ENCODE data around the gene RNPEP. TPM values are rescaled to one million over a fixed set of nuclear protein-coding genes. Genes with fewer than 3 reads are reported as not detected.
A peak's percentile ranks its signal among the peaks of the same experiment; 100 is the strongest.

Gene RNPEP
- total and polyA plus RNA-seq, 2 experiments from 2014 or later: 32.1 to 80.3 TPM

DNA sequence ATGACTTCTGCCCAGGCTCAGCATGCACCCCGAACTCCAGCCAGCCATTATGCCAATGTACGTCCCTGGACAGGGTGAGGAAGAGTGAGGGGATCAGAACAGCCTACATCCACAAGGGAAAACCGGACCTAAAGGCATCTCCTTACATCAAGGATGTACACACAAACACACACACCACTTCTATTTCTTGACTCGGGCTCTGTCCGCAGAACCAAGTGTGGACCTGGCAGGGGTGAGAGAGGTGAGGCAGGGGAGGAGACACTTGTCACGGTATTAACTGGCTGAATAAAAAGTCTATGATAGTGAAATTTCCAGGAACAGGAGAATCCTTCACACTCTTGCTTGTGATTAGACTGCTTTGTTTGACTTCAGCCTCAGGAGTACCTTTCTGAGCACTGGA, 38.4 kb upstream of the RNPEP start (continued):
- TF ChIP-seq, protein P1, sequence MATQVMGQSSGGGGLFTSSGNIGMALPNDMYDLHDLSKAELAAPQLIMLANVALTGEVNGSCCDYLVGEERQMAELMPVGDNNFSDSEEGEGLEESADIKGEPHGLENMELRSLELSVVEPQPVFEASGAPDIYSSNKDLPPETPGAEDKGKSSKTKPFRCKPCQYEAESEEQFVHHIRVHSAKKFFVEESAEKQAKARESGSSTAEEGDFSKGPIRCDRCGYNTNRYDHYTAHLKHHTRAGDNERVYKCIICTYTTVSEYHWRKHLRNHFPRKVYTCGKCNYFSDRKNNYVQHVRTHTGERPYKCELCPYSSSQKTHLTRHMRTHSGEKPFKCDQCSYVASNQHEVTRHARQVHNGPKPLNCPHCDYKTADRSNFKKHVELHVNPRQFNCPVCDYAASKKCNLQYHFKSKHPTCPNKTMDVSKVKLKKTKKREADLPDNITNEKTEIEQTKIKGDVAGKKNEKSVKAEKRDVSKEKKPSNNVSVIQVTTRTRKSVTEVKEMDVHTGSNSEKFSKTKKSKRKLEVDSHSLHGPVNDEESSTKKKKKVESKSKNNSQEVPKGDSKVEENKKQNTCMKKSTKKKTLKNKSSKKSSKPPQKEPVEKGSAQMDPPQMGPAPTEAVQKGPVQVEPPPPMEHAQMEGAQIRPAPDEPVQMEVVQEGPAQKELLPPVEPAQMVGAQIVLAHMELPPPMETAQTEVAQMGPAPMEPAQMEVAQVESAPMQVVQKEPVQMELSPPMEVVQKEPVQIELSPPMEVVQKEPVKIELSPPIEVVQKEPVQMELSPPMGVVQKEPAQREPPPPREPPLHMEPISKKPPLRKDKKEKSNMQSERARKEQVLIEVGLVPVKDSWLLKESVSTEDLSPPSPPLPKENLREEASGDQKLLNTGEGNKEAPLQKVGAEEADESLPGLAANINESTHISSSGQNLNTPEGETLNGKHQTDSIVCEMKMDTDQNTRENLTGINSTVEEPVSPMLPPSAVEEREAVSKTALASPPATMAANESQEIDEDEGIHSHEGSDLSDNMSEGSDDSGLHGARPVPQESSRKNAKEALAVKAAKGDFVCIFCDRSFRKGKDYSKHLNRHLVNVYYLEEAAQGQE (IDR thresholded peaks at IDR 0.05; ENCODE audit: unreplicated experiment): no peak
- TF ChIP-seq POLR2AphosphoS5 (IDR thresholded peaks at IDR 0.05; ENCODE audit: low read depth) (no peak), STAT1 (IDR thresholded peaks at IDR 0.05; ENCODE audit: unreplicated experiment) (no peak), JUNB (IDR thresholded peaks at IDR 0.05; ENCODE audit: unreplicated experiment) (no peak), ZNF331 (CRISPR knock-in tag; IDR thresholded peaks at IDR 0.05; ENCODE audit: low read depth) (no peak), ZNF114 (CRISPR knock-in tag; IDR thresholded peaks at IDR 0.05) (no peak)
- TF ChIP-seq, protein P2, sequence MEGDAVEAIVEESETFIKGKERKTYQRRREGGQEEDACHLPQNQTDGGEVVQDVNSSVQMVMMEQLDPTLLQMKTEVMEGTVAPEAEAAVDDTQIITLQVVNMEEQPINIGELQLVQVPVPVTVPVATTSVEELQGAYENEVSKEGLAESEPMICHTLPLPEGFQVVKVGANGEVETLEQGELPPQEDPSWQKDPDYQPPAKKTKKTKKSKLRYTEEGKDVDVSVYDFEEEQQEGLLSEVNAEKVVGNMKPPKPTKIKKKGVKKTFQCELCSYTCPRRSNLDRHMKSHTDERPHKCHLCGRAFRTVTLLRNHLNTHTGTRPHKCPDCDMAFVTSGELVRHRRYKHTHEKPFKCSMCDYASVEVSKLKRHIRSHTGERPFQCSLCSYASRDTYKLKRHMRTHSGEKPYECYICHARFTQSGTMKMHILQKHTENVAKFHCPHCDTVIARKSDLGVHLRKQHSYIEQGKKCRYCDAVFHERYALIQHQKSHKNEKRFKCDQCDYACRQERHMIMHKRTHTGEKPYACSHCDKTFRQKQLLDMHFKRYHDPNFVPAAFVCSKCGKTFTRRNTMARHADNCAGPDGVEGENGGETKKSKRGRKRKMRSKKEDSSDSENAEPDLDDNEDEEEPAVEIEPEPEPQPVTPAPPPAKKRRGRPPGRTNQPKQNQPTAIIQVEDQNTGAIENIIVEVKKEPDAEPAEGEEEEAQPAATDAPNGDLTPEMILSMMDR (conservative IDR thresholded peaks at IDR 0.05; ENCODE audit: low read depth in 2 of 2): no peak
- TF ChIP-seq, protein P3, sequence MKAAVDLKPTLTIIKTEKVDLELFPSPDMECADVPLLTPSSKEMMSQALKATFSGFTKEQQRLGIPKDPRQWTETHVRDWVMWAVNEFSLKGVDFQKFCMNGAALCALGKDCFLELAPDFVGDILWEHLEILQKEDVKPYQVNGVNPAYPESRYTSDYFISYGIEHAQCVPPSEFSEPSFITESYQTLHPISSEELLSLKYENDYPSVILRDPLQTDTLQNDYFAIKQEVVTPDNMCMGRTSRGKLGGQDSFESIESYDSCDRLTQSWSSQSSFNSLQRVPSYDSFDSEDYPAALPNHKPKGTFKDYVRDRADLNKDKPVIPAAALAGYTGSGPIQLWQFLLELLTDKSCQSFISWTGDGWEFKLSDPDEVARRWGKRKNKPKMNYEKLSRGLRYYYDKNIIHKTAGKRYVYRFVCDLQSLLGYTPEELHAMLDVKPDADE (IDR thresholded peaks at IDR 0.05): no peak

DNA sequence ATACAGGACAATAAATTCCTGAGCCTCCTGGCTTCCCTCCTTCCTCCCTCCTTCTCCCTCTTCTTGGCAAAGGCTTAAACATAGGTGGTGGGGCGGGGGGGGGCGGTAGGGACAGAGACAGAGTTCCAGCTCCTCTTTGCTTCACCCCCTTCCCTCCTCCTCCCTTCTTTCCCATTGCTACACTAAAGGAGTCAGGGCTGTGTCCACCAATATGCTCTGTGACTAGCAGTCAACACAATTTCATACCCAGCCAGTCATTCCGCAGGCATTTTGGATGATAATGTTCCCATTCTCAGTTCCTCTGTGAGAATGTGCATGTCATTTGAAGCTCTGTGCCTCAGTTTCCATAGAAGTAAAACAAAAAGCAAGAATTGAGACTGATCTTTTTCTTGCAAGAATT, 37.8 kb upstream of the RNPEP start:
- H3K9me2 ChIP-seq (ENCODE audit: insufficient read depth): no peaks in the 10 kb centered on the region
- H3K27ac ChIP-seq (ENCODE audit: low read depth): no peak overlapping the region
- Mint-ChIP-seq H3K36me3 (ENCODE audit: low read depth) (no peaks in the 10 kb centered on the region), H3K4me3 (no peak overlapping the region; the same call in 2 of the 3 replicates), H3K4me1 (peaks cover 35% of the 10 kb centered on the region), H3K27me3 (ENCODE audit: insufficient read depth, low read depth, poor library complexity) (peaks cover 22% of the 10 kb centered on the region), H3K9me3 (no peaks in the 10 kb centered on the region), H3K27ac (no peak overlapping the region)
- no peak overlapping the region for H2AFZ ChIP-seq
- no peaks in the 10 kb centered on the region for H3K79me2 ChIP-seq (replicated peaks; ENCODE audit: insufficient read depth)
- H3F3A ChIP-seq (replicated peaks; ENCODE audit: low read depth): peaks cover 8% of the 10 kb centered on the region; the same call in 1 of the 2 replicates
- H3K4me3 ChIP-seq: no peak overlapping the region
- peaks cover 18% of the 10 kb centered on the region for H3K27me3 ChIP-seq (ENCODE audit: insufficient read depth)
- ATAC-seq: no peak
- H3K4me2 ChIP-seq: peak overlapping the region; percentile 87; the same call in 1 of the 2 replicates
- H3K4me1 ChIP-seq (ENCODE audit: insufficient read depth): peaks cover 4% of the 10 kb centered on the region; the same call in 1 of the 2 replicates
- H3K36me3 ChIP-seq (ENCODE audit: insufficient read depth): no peaks in the 10 kb centered on the region
- no peaks in the 10 kb centered on the region for H4K20me1 ChIP-seq (replicated peaks; ENCODE audit: insufficient read depth)
- DNase-seq (ENCODE audit: low spot score): no peak
- TF ChIP-seq, protein P3 (IDR thresholded peaks at IDR 0.05): no peak
- TF ChIP-seq, protein P1 (IDR thresholded peaks at IDR 0.05; ENCODE audit: unreplicated experiment): no peak
- TF ChIP-seq POLR2AphosphoS5 (IDR thresholded peaks at IDR 0.05; ENCODE audit: low read depth) (no peak), EZH2 (IDR thresholded peaks at IDR 0.05; ENCODE audit: low read depth, unreplicated experiment) (no peak), JUNB (IDR thresholded peaks at IDR 0.05; ENCODE audit: unreplicated experiment) (no peak), NANOG (IDR thresholded peaks at IDR 0.05; ENCODE audit: borderline replicate concordance) (no peak), CREB1 (CRISPR knock-in tag; IDR thresholded peaks at IDR 0.05; ENCODE audit: low read depth) (no peak), ZNF331 (CRISPR knock-in tag; IDR thresholded peaks at IDR 0.05; ENCODE audit: low read depth) (no peak)

All from GM23338 (cell line).